ENCODE data around the gene FCHSD2. TPM values are rescaled to one million over a fixed set of nuclear protein-coding genes. Genes with fewer than 3 reads are reported as not detected.

The FCHSD2 gene
- total and polyA plus RNA-seq, 2 donors (not counting 3 experiments of a cell fraction or from before 2014, with no cell fraction given), result 20.8 to 56.9 TPM

DNA sequence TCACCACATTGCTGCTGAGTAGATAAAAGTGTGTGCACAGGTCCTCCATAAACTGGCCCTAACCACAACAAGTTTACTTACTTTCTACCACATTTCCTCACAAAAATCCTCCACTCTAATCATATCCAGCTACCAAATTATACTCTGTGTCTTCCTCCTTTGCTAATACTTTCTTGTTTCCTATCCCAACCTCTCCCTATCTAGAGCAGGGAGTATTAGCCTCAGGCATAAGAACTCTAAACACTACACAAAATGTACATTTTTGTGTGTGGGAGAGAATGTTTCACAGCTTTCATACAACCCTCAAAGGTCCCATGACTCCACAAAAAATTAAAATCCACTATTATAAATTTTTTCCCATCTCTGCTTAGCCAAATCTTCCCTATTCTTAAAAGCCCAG, 255.5 kb downstream of the FCHSD2 start:
- Histone ChIP-seq H3K27ac (ENCODE audit: insufficient read depth, low read depth, low read length) (no peak overlapping the region), H3K4me1 (ENCODE audit: control insufficient read depth, extremely low read depth, insufficient read depth, low read length) (no peaks in the 10 kb centered on the region), H3K27me3 (ENCODE audit: control insufficient read depth in 2 of 2, insufficient read depth in 2 of 2, low read length in 2 of 2) (no peaks in the 10 kb centered on the region), H3K9ac (replicated peaks; ENCODE audit: extremely low read depth, insufficient read depth, low read length) (no peak overlapping the region), H3K9me1 (replicated peaks; ENCODE audit: control insufficient read depth, extremely low read depth, insufficient read depth, low read length) (no peaks in the 10 kb centered on the region), H3K9me3 (replicated peaks; ENCODE audit: control insufficient read depth, insufficient read depth, low read length) (no peaks in the 10 kb centered on the region), H3K36me3 (ENCODE audit: control insufficient read depth in 2 of 2, extremely low read depth in 1 of 2, insufficient read depth in 2 of 2, low read length in 2 of 2) (peaks cover 10 to 11% of the 10 kb centered on the region in 2 experiments), H3K79me2 (ENCODE audit: control insufficient read depth, insufficient read depth, low read length) (no peaks in the 10 kb centered on the region), H2AFZ (ENCODE audit: low read depth, low read length) (no peak overlapping the region), H4K20me1 (replicated peaks; ENCODE audit: control insufficient read depth, extremely low read depth, insufficient read depth, low read length) (no peaks in the 10 kb centered on the region), H3K4me2 (ENCODE audit: insufficient read depth, low read length) (no peak overlapping the region), H3K4me3 (replicated peaks in 1 of 3; ENCODE audit: insufficient read depth in 1 of 3, low read depth in 1 of 3, low read length in 3 of 3) (no peak overlapping the region)
- ChIA-PET POLR2A (interaction anchor here (0.7 kb wide), 1 partner anchor 45 kb away, joined by 3 read pairs; no protein-coding TSS in a partner anchor), CTCF (no interaction called here)
- intact Hi-C loops (cut with micrococcal nuclease), result no loop called here
- DNase-seq (ENCODE audit: low read depth, low spot score) (no peak), FAIRE-seq (no peak)
- dilution Hi-C loops (cut with MboI; ENCODE audit: extremely low pct_ligation_motif_present, low sequenced_read_pairs), result no loop called here
- TF ChIP-seq FOS (IDR thresholded peaks at IDR 0.05; ENCODE audit: borderline replicate concordance, insufficient read depth, low read length) (no peak), JUN (IDR thresholded peaks at IDR 0.05; ENCODE audit: borderline replicate concordance, insufficient read depth, insufficient read length, low read depth) (no peak), POLR2A (IDR thresholded peaks at IDR 0.05; ENCODE audit: low read depth, low read length) (no peak), EZH2 (IDR thresholded peaks at IDR 0.05; ENCODE audit: borderline replicate concordance, low read depth, low read length, severe bottlenecking) (no peak), POLR2AphosphoS5 (IDR thresholded peaks at IDR 0.05; ENCODE audit: insufficient read depth, low read depth, low read length) (no peak), MYC (IDR thresholded peaks at IDR 0.05; ENCODE audit: low read depth, low read length) (no peak), GATA2 (IDR thresholded peaks at IDR 0.05; ENCODE audit: insufficient read depth, insufficient read length, low read depth, low read length) (no peak)
- TF ChIP-seq, protein P1, sequence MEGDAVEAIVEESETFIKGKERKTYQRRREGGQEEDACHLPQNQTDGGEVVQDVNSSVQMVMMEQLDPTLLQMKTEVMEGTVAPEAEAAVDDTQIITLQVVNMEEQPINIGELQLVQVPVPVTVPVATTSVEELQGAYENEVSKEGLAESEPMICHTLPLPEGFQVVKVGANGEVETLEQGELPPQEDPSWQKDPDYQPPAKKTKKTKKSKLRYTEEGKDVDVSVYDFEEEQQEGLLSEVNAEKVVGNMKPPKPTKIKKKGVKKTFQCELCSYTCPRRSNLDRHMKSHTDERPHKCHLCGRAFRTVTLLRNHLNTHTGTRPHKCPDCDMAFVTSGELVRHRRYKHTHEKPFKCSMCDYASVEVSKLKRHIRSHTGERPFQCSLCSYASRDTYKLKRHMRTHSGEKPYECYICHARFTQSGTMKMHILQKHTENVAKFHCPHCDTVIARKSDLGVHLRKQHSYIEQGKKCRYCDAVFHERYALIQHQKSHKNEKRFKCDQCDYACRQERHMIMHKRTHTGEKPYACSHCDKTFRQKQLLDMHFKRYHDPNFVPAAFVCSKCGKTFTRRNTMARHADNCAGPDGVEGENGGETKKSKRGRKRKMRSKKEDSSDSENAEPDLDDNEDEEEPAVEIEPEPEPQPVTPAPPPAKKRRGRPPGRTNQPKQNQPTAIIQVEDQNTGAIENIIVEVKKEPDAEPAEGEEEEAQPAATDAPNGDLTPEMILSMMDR (IDR thresholded peaks at IDR 0.05; ENCODE audit: extremely low read depth in 1 of 2, insufficient read depth in 1 of 2, low read depth in 1 of 2, low read length in 2 of 2), result no peak
- TF ChIP-seq, protein P2, sequence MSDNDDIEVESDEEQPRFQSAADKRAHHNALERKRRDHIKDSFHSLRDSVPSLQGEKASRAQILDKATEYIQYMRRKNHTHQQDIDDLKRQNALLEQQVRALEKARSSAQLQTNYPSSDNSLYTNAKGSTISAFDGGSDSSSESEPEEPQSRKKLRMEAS (IDR thresholded peaks at IDR 0.05; ENCODE audit: insufficient read depth, insufficient read length), result no peak
- no TSS peak for BruUV-seq (replicated peaks)

Measured in endothelial cell of umbilical vein (primary cell).